Measurements from ENCODE around the gene EMP3.

DNA sequence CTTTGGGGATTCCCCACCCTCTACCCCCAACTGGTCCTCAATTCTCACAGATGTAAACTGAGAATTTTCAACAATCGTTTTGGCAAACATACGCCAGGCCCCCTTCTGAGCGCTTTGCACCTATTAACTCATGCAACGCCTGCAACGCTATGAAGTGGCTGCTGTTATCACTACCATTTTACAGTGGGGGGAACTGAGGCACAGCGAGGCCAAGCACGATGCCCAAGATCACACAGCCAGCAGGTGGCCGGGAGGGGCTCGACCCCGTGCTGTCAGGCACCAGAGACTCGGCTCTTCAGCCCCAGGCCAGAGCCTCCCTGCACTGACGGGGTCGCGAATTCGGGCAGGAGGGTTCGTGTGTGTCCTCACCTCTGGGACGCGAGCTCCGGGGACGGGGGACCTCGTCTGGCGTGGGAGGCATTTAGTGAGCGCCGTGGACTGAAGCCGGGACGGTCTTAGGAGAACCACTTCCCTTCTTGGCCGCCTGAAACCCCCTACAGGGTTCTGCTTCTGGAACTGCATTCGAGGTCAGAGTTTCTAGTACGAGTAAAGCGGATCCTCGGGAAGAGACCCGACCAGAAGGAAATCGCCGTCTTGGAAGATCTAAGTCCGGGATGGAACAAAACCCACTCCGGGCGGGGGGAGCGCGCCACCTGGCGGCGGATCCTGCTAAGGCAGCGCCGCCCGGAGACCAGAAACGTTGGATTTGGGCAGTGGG is 34.4 kb upstream of the EMP3 start:
- peak; percentile 89 to 97 (median 94) for TF ChIP-seq CTCF (IDR thresholded peaks at IDR 0.05)
- no peak for TF ChIP-seq POLR2A (IDR thresholded peaks at IDR 0.05)
- peak; percentile 37 for TF ChIP-seq POLR2AphosphoS5 (IDR thresholded peaks at IDR 0.05)
